GM12878 (cell line): ENCODE data around the gene CELF2. TPM values are rescaled to one million over a fixed set of nuclear protein-coding genes. Genes with fewer than 3 reads are reported as not detected.

Experiments
- ATAC-seq: fragments of 200-7000 bp; cut with Tn5 transposase; 3 replicates; pipeline ENCODE4 v1.9.1; 2020; ENCODE audit warnings: mild to moderate bottlenecking, moderate library complexity
- BruUV-seq: library from RNA; stranded (reverse); fragments of 400-500 nt; replicated peaks from 2 replicates; lab custom pipeline; 2021; lab: Mats Ljungman, UMichigan
- CTCF ChIA-PET: fragments of 300-600 bp; sonication (Branson Sonifier 250); formaldehyde crosslinking; extraction: SDS; loops from one replicate; lab custom pipeline; 2021; ENCODE audit warnings: inconsistent platforms; lab: Yijun Ruan, JAX
- POLR2A ChIA-PET: fragments of 350-600 bp; formaldehyde crosslinking; extraction: SDS; loops from one replicate; lab custom pipeline; 2021; ENCODE audit warnings: inconsistent platforms; lab: Charles Lee
- RAD21 ChIA-PET: fragments of 300-600 bp; sonication (Branson Sonifier 250); formaldehyde crosslinking; loops from one replicate; lab custom pipeline; 2023; ENCODE audit warnings: antibody characterized with exemption; ENCODE audit not compliant: unreplicated experiment; lab: Charles Lee
- SMC1A ChIA-PET: fragments of 300-600 bp; sonication (Branson Sonifier 250); formaldehyde crosslinking; loops from one replicate; lab custom pipeline; 2023; ENCODE audit not compliant: unreplicated experiment, uncharacterized antibody; lab: Charles Lee
- DNase-seq: peaks from one replicate; pipeline ENCODE4 v3.0.0-alpha.2; 2011; ENCODE audit warnings: low read depth, low spot score
- FAIRE-seq: peaks from 3 replicates; lab custom pipeline; 2011; peaks lifted over from hg19 to GRCh38; lab: Jason Lieb, UNC
- H2AFZ ChIP-seq: 2 replicates; pipeline ENCODE4 v1.6.0; 2011; ENCODE audit warnings: low read depth, low read length, control low read depth; ENCODE audit not compliant: control insufficient read depth
- H3K27ac ChIP-seq: 2 replicates; pipeline ENCODE4 v1.5.1; 2011; ENCODE audit warnings: control low read depth; ENCODE audit not compliant: control insufficient read depth, insufficient read depth
- H3K27me3 ChIP-seq, 2 experiments: replicated peaks in 1 of 2; 2 replicates each; pipeline versions ENCODE4 v1.6.0 to v1.6.1; 2011; ENCODE audit warnings: low read length in 1 of 2; ENCODE audit not compliant: control insufficient read depth in 2 of 2, insufficient read depth in 2 of 2
- H3K36me3 ChIP-seq, 2 experiments: 2 replicates each; pipeline ENCODE4 v1.5.1; 2011; ENCODE audit warnings: low read length in 1 of 2; ENCODE audit not compliant: control insufficient read depth in 2 of 2, insufficient read depth in 2 of 2
- H3K4me1 ChIP-seq: 2 replicates; pipeline ENCODE4 v1.6.1; 2011; ENCODE audit warnings: mild to moderate bottlenecking, low read length, moderate library complexity, mixed read lengths; ENCODE audit not compliant: control insufficient read depth, insufficient read depth
- H3K4me2 ChIP-seq: 2 replicates; pipeline ENCODE4 v1.6.0; 2011; ENCODE audit warnings: control low read depth; ENCODE audit not compliant: control insufficient read depth, insufficient read depth
- H3K4me3 ChIP-seq: fragments of 200-600 bp; sonication (generic); 2 replicates; pipeline ENCODE4 v1.5.1; 2016
- H3K79me2 ChIP-seq: 2 replicates; pipeline ENCODE4 v1.6.0; 2011; ENCODE audit warnings: low read length; ENCODE audit not compliant: control insufficient read depth, insufficient read depth
- H3K9ac ChIP-seq: 2 replicates; pipeline ENCODE4 v1.8.0; 2011; ENCODE audit warnings: low read length, control low read depth, mixed read lengths; ENCODE audit not compliant: control insufficient read depth, insufficient read depth
- H3K9me3 ChIP-seq: replicated peaks from 3 replicates; pipeline ENCODE4 v1.5.1; 2011; ENCODE audit warnings: mild to moderate bottlenecking, low read length; ENCODE audit not compliant: control insufficient read depth, insufficient read depth
- H4K20me1 ChIP-seq: 2 replicates; pipeline ENCODE4 v1.6.0; 2011; ENCODE audit not compliant: control insufficient read depth, insufficient read depth
- BACH1 ChIP-seq: fragments of 450-650 bp; IDR thresholded peaks from 2 replicates; pipeline ENCODE4 v1.6.1; 2017; ENCODE audit warnings: mild to moderate bottlenecking, borderline replicate concordance
- BHLHE40 ChIP-seq, 2 experiments: fragments of 450-650 bp in 1 of 2; IDR thresholded peaks; 2 replicates each; pipeline ENCODE4 v1.6.1; 2011 to 2017; ENCODE audit warnings: low read depth in 2 of 2, borderline replicate concordance in 1 of 2, improper control_type of control experiment in 1 of 2, low read length in 1 of 2, mild to moderate bottlenecking in 1 of 2
- CBX5 ChIP-seq: sonication (generic); IDR thresholded peaks from 2 replicates; pipeline ENCODE4 v1.6.1; 2016; ENCODE audit warnings: low read depth, moderate library complexity, mild to moderate bottlenecking, inconsistent platforms
- CREB1 ChIP-seq: IDR thresholded peaks from 2 replicates; pipeline ENCODE4 v1.6.1; 2012; ENCODE audit warnings: low read depth, mild to moderate bottlenecking, inconsistent platforms
- FOXM1 ChIP-seq: IDR thresholded peaks from 2 replicates; pipeline ENCODE4 v1.6.1; 2012; ENCODE audit warnings: low read depth, mild to moderate bottlenecking, inconsistent platforms, low read length, moderate library complexity
- HDAC6 ChIP-seq: fragments of 200-600 bp; sonication (generic); IDR thresholded peaks from one replicate; pipeline ENCODE4 v1.8.0; 2017; ENCODE audit warnings: antibody characterized with exemption; ENCODE audit not compliant: unreplicated experiment
- KDM1A ChIP-seq: fragments of 200-600 bp; sonication (generic); IDR thresholded peaks from 2 replicates; pipeline ENCODE4 v1.6.1; 2016; ENCODE audit warnings: borderline replicate concordance
- MTA3 ChIP-seq: IDR thresholded peaks from 2 replicates; pipeline ENCODE4 v1.6.1; 2012; ENCODE audit warnings: low read length, inconsistent platforms, borderline replicate concordance
- MYB ChIP-seq: fragments of 150-350 bp; IDR thresholded peaks from 2 replicates; pipeline ENCODE4 v1.6.1; 2014; ENCODE audit warnings: mild to moderate bottlenecking, low read depth, low read length, borderline replicate concordance
- NR2F1 ChIP-seq: fragments of 450-650 bp; conservative IDR thresholded peaks from 2 replicates; pipeline ENCODE4 v1.6.1; 2017; ENCODE audit warnings: mild to moderate bottlenecking
- POLR2A ChIP-seq: IDR thresholded peaks from 2 replicates; pipeline ENCODE4 v1.6.1; 2011; ENCODE audit warnings: low read depth, mild to moderate bottlenecking, low read length
- SIX5 ChIP-seq: IDR thresholded peaks from 2 replicates; pipeline ENCODE4 v1.6.1; 2011; ENCODE audit warnings: mild to moderate bottlenecking, low read depth, low read length, moderate library complexity; ENCODE audit not compliant: severe bottlenecking
- TCF7 ChIP-seq: IDR thresholded peaks from 2 replicates; pipeline ENCODE4 v1.6.1; 2014; ENCODE audit warnings: antibody characterized with exemption, borderline replicate concordance
- ZNF207 ChIP-seq: fragments of 450-650 bp; IDR thresholded peaks from 2 replicates; pipeline ENCODE4 v1.6.1; 2014; ENCODE audit warnings: antibody characterized with exemption, mild to moderate bottlenecking, borderline replicate concordance
- ZNF384 ChIP-seq: IDR thresholded peaks from 2 replicates; pipeline ENCODE4 v1.6.1; 2012; ENCODE audit warnings: low read depth, mild to moderate bottlenecking, low read length, improper control_type of control experiment, borderline replicate concordance
- ZSCAN29 ChIP-seq: fragments of 450-650 bp; IDR thresholded peaks from 2 replicates; pipeline ENCODE4 v1.6.1; 2017; ENCODE audit warnings: mild to moderate bottlenecking, moderate library complexity
- WGBS: methylation state at CpG from one replicate; pipeline ENCODE4 v1.1.6; 2016; ENCODE audit warnings: low lambda C conversion rate; ENCODE audit not compliant: insufficient replicate concordance, insufficient coverage; ENCODE audit errors: missing lambda C conversion rate; 5-methylcytosine and 5-hydroxymethylcytosine counted together
- in situ Hi-C: fragments of 300-500 bp; cut with MboI; formaldehyde crosslinking; loops from 9 replicates; pipeline ENCODE4 v1.14.3; 2018; ENCODE audit warnings: mixed read lengths
- intact Hi-C: fragments of 100-400 bp; cut with micrococcal nuclease; formaldehyde crosslinking; loops from one replicate; pipeline ENCODE4 v1.14.2; 2022; ENCODE audit not compliant: unreplicated experiment
- polyA plus RNA-seq, 11 experiments: library from polyadenylated mRNA; depleted of rRNA in 4 of 11; unstranded in 6 of 11; stranded (reverse) in 5 of 11; fragments of >200 nt; fragmentation: Nextera tagmentation in 4 of 11; fragmentation: Illumina TruSeq in 1 of 11; extraction: Ambion mirVana in 4 of 11; extraction: Trizol in 1 of 11; gene quantifications; 1 replicate in 1 of 11; 2 replicates in 10 of 11; pipeline versions ENCODE4 v1.2.1 to v1.2.3, GENCODE V29; 2011 to 2016; ENCODE audit warnings: inconsistent platforms in 2 of 11, missing spikeins in 2 of 11, low read depth in 1 of 11
- total RNA-seq, 4 experiments: library from RNA; depleted of rRNA in 3 of 4; stranded (reverse); fragments of >200 nt in 3 of 4; fragmentation: Illumina TruSeq in 1 of 4; extraction: Trizol in 1 of 4; gene quantifications; 2 replicates each; pipeline versions ENCODE4 v1.2.1 to v1.2.3, GENCODE V29; 2013 to 2021
- TF ChIP-seq, protein P1 (sequence below): fragments of 450-650 bp; IDR thresholded peaks from 2 replicates; pipeline ENCODE4 v1.6.1; 2018; ENCODE audit warnings: borderline replicate concordance, mild to moderate bottlenecking; ENCODE audit not compliant: partially characterized antibody
- TF ChIP-seq, protein P2 (sequence below): fragments of 450-650 bp; IDR thresholded peaks from 2 replicates; pipeline ENCODE4 v1.6.1; 2017; ENCODE audit warnings: antibody characterized with exemption, mild to moderate bottlenecking, moderate library complexity
- TF ChIP-seq, protein P3 (sequence below): IDR thresholded peaks from 2 replicates; pipeline ENCODE4 v1.6.1; 2012; ENCODE audit warnings: low read length, inconsistent platforms

The CELF2 gene
- total and polyA plus RNA-seq, 10 of the 15 experiments (the other 5 are each of a cell fraction or from before 2014, with no cell fraction given) = 20.8 to 129 (median 86.3) TPM

DNA sequence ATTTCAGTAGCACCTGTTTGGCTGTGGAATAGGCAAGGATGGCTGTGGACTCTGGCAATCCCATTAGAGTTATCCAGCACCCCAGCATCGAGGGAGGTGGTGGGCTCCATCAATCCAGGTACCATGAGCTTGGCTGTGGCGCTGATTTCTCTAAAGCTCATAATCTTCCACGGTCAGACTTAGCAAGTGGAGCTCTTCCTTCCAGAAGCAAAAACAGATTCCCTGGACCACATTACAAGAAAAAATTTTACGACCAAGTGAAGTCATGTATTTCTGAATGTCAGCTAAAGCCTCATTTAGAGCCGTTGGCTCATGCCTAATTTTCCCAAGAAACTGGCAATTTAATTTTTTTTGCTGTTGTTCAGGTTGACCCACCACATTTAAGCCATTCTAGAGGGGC is 135.1 kb downstream of the CELF2 start:
- FAIRE-seq (no peak), DNase-seq (no peak), ATAC-seq (no peak)
- in situ Hi-C loops (no loop called here), intact Hi-C loops (no loop called here)
- no peak overlapping the region for H2AFZ ChIP-seq
- ChIA-PET POLR2A (no interaction called here), SMC1A (interaction anchor here (0.6 to 1.8 kb wide), 7 partner anchors 8 to 134 kb away, joined by 3 to 6 read pairs (median 3); no protein-coding TSS in a partner anchor), CTCF (interaction anchor here (1.0 to 1.1 kb wide), 2 partner anchors 13 to 15 kb away, joined by 3 read pairs; no protein-coding TSS in a partner anchor), RAD21 (interaction anchor here (1.5 kb wide), 1 partner anchor 12 kb away, joined by 5 read pairs; no protein-coding TSS in a partner anchor)
- 74% methylated on average over 5 of the region's 5 CpGs for WGBS
- BruUV-seq = no TSS peak
- H3K4me3 ChIP-seq = no peak overlapping the region
- H3K9ac ChIP-seq = no peak overlapping the region
- H3K4me2 ChIP-seq = no peak overlapping the region
- no peaks in the 10 kb centered on the region for H3K27me3 ChIP-seq
- H3K9me3 ChIP-seq = no peaks in the 10 kb centered on the region
- H3K79me2 ChIP-seq = no peaks in the 10 kb centered on the region
- H3K4me1 ChIP-seq = peaks cover 9% of the 10 kb centered on the region; the same call in 1 of the 2 replicates
- no peaks in the 10 kb centered on the region for H4K20me1 ChIP-seq
- H3K36me3 ChIP-seq = no peaks in the 10 kb centered on the region
- H3K27ac ChIP-seq = no peak overlapping the region
- TF ChIP-seq MYB (no peak), ZNF207 (no peak), ZNF384 (no peak), NR2F1 (no peak), ZSCAN29 (no peak), TCF7 (no peak), BHLHE40 (IDR thresholded peaks at IDR 0.05; ENCODE audit: borderline replicate concordance in 1 of 2, low read depth in 2 of 2, low read length in 1 of 2) (no peak), MTA3 (no peak), KDM1A (no peak), HDAC6 (no peak), CREB1 (no peak), FOXM1 (no peak), POLR2A (no peak), BACH1 (no peak), CBX5 (no peak), SIX5 (no peak)
- TF ChIP-seq, protein P1, sequence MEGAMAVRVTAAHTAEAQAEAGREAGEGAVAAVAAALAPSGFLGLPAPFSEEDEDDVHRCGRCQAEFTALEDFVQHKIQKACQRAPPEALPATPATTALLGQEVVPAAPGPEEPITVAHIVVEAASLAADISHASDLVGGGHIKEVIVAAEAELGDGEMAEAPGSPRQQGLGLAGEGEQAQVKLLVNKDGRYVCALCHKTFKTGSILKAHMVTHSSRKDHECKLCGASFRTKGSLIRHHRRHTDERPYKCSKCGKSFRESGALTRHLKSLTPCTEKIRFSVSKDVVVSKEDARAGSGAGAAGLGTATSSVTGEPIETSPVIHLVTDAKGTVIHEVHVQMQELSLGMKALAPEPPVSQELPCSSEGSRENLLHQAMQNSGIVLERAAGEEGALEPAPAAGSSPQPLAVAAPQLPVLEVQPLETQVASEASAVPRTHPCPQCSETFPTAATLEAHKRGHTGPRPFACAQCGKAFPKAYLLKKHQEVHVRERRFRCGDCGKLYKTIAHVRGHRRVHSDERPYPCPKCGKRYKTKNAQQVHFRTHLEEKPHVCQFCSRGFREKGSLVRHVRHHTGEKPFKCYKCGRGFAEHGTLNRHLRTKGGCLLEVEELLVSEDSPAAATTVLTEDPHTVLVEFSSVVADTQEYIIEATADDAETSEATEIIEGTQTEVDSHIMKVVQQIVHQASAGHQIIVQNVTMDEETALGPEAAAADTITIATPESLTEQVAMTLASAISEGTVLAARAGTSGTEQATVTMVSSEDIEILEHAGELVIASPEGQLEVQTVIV = no peak
- TF ChIP-seq, protein P2, sequence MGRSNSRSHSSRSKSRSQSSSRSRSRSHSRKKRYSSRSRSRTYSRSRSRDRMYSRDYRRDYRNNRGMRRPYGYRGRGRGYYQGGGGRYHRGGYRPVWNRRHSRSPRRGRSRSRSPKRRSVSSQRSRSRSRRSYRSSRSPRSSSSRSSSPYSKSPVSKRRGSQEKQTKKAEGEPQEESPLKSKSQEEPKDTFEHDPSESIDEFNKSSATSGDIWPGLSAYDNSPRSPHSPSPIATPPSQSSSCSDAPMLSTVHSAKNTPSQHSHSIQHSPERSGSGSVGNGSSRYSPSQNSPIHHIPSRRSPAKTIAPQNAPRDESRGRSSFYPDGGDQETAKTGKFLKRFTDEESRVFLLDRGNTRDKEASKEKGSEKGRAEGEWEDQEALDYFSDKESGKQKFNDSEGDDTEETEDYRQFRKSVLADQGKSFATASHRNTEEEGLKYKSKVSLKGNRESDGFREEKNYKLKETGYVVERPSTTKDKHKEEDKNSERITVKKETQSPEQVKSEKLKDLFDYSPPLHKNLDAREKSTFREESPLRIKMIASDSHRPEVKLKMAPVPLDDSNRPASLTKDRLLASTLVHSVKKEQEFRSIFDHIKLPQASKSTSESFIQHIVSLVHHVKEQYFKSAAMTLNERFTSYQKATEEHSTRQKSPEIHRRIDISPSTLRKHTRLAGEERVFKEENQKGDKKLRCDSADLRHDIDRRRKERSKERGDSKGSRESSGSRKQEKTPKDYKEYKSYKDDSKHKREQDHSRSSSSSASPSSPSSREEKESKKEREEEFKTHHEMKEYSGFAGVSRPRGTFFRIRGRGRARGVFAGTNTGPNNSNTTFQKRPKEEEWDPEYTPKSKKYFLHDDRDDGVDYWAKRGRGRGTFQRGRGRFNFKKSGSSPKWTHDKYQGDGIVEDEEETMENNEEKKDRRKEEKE = no peak
- TF ChIP-seq, protein P3, sequence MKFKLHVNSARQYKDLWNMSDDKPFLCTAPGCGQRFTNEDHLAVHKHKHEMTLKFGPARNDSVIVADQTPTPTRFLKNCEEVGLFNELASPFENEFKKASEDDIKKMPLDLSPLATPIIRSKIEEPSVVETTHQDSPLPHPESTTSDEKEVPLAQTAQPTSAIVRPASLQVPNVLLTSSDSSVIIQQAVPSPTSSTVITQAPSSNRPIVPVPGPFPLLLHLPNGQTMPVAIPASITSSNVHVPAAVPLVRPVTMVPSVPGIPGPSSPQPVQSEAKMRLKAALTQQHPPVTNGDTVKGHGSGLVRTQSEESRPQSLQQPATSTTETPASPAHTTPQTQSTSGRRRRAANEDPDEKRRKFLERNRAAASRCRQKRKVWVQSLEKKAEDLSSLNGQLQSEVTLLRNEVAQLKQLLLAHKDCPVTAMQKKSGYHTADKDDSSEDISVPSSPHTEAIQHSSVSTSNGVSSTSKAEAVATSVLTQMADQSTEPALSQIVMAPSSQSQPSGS = no peak
